Measurements from ENCODE around the gene APOM. TPM values are rescaled to one million over a fixed set of nuclear protein-coding genes. Genes with fewer than 3 reads are reported as not detected.
A peak's percentile ranks its signal among the peaks of the same experiment; 100 is the strongest.

The APOM gene
- total RNA-seq = 1 to 10 TPM; 5.0 to 6.0 TPM

- peak within 1 kb of the TSS; percentile 9 for H3K27ac Mint-ChIP-seq
- H3K4me3 Mint-ChIP-seq = peak within 1 kb of the TSS in 1 of 2 donors; percentile 31
- H3K36me3 Mint-ChIP-seq (ENCODE audit: insufficient read depth in 2 of 2) = peaks cover 2 to 18% of the 10 kb centered on the region in 2 donors
- DNase-seq = no peak
- H3K4me1 Mint-ChIP-seq (ENCODE audit: low read depth) = peaks cover 54% of the 10 kb centered on the region
- no peak for ATAC-seq (replicated peaks in 1 of 2)
- no peaks in the 10 kb centered on the region for H3K27me3 Mint-ChIP-seq (ENCODE audit: low read depth)
- no peaks in the 10 kb centered on the region for H3K9me3 Mint-ChIP-seq
Measured at GRCh38 chr6:31655349-31656237, at the start of gene APOM. Gene APOM (plus strand): TSS chr6:31655894. CDS start chr6:31655967, 73 bp downstream.

- Mint-ChIP-seq H3K27ac (no peak overlapping the region), H3K27me3 (ENCODE audit: low read depth) (no peaks in the 10 kb centered on the region), H3K36me3 (ENCODE audit: insufficient read depth in 2 of 2) (no peaks in the 10 kb centered on the region), H3K9me3 (no peaks in the 10 kb centered on the region), H3K4me3 (no peak overlapping the region), H3K4me1 (ENCODE audit: low read depth) (no peaks in the 10 kb centered on the region)
- no peak for DNase-seq
- no peak for ATAC-seq (replicated peaks in 1 of 2)
Measured at GRCh38 chr6:31607317-31607716, 48.4 kb upstream of the APOM start.

- Mint-ChIP-seq H3K27me3 (ENCODE audit: low read depth) (no peaks in the 10 kb centered on the region), H3K27ac (no peak overlapping the region), H3K4me1 (ENCODE audit: low read depth) (peaks cover 2% of the 10 kb centered on the region), H3K36me3 (ENCODE audit: insufficient read depth in 2 of 2) (no peaks in the 10 kb centered on the region), H3K4me3 (no peak overlapping the region), H3K9me3 (no peaks in the 10 kb centered on the region)
- ATAC-seq (replicated peaks in 1 of 2) (no peak), DNase-seq (no peak)
Measured at GRCh38 chr6:31609519-31610406, 45.9 kb upstream of the APOM start.

DNA sequence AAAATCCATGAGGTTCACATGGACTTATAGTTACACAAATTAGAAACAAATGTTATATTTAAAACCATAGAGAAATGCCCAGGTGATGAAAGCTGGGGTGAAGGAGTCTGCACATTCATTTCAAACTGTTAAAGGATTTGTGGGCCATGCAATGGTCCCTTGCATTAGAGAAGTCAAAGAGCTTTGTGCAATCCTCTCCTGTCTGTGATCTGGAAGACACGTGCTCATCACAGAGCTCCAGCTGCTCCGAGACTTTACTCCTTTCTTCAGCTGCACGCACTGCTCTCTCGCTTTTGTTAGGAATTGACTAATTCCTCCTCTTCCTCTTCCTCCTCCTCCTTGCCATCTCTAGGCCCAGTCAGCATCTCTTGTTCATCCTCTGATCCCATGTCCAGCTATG is 44.7 kb upstream of the APOM start:
- Mint-ChIP-seq H3K4me1 (ENCODE audit: low read depth) (peaks cover 14% of the 10 kb centered on the region), H3K9me3 (no peaks in the 10 kb centered on the region), H3K27ac (no peak overlapping the region), H3K27me3 (ENCODE audit: low read depth) (no peaks in the 10 kb centered on the region), H3K36me3 (ENCODE audit: insufficient read depth in 2 of 2) (no peaks in the 10 kb centered on the region), H3K4me3 (no peak overlapping the region)
- no peak for ATAC-seq (replicated peaks in 1 of 2)
- DNase-seq = no peak

DNA sequence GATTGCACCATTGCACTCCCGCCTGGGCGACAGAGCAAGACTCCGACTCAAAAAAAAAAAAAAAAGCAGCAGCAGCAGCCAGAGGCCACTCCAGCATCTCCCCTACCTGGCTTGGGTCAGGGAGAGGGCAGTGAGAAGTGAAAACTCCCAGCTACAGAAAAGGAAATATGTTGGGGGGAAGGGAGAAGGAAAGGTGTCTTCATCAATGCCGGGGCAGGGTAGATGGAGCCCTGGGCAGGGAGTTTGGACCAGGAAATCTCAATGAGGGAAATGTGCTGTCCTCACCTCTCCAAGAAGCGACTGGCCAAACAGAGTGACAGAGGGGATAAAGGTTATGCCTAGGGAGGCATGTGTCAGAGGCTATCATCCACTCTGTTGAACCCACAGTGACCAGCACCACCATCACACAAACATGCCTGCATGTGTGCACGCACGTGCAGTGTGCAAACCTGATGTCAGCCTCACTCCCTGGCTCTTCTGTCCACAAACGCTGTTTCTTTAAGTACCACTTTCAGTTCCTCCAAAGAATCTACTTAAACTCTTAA is 41.5 kb upstream of the APOM start:
- H3K9me3 Mint-ChIP-seq = no peaks in the 10 kb centered on the region
- H3K27ac Mint-ChIP-seq = no peak overlapping the region
- no peak for ATAC-seq (replicated peaks in 1 of 2)
- no peak overlapping the region for H3K4me3 Mint-ChIP-seq
- H3K4me1 Mint-ChIP-seq (ENCODE audit: low read depth) = peaks cover 44% of the 10 kb centered on the region
- no peaks in the 10 kb centered on the region for H3K27me3 Mint-ChIP-seq (ENCODE audit: low read depth)
- no peaks in the 10 kb centered on the region for H3K36me3 Mint-ChIP-seq (ENCODE audit: insufficient read depth in 2 of 2)
- DNase-seq = no peak

DNA sequence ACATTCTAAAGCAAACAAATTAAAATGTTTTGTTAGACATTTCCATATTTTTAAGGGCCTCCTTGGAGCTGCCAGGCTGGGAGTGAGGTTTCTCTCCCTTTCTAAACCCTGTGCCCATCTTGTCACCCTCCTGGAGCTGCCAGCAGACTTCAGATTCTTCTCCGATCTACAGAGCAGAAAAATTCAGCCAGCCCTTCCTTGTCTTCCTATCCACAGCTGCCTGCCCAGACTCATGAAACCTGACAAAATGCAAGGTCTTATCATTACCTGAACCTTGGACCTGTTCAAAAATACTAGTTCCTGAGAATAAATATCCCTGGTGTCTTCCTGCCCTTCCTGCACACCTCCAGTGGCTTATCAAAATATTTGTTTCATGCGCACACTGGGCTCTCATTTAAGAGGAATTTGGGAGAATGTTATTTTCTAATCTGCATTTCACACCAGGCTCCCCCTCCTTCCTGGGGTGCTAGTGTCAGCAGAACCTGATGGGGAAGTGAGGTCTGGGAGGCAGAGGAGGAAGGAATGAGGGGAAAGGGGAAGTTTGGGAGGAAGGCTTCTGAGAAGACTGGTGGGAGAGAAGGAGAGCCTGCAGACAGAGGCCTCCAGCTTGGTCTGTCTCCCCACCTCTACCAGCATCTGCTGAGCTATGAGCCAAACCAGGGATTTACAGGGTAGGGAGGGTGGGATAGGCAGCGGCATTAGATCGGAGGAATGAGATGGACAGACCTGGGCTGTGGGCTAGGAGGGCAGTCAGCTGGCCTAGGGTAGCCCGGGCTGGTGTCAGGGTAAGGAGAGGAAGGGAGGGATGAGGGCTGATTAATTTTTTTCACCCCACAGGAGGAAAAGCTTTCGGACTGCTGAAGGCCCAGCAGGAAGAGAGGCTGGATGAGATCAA is 40.8 kb upstream of the APOM start, which contains the start of gene AIF1:
TSS of gene AIF1 (plus strand) at position 551 of the 895 bp plus-strand sequence. CDS start at position 647, 96 bp downstream.
- Mint-ChIP-seq H3K27ac (peak within 1 kb of the TSS; percentile 66), H3K36me3 (ENCODE audit: insufficient read depth in 2 of 2) (no peaks in the 10 kb centered on the region), H3K27me3 (ENCODE audit: low read depth) (no peaks in the 10 kb centered on the region), H3K4me1 (ENCODE audit: low read depth) (peaks cover 44% of the 10 kb centered on the region), H3K9me3 (no peaks in the 10 kb centered on the region), H3K4me3 (peak within 1 kb of the TSS; percentile 75 to 88)
- DNase-seq (no peak), ATAC-seq (replicated peaks in 1 of 2) (no peak)

GRCh38 chr6:31615748-31616147 is 39.9 kb upstream of the APOM start:
- Mint-ChIP-seq H3K27me3 (ENCODE audit: low read depth) (no peaks in the 10 kb centered on the region), H3K4me3 (peak overlapping the region; percentile 75 to 88), H3K36me3 (ENCODE audit: insufficient read depth in 2 of 2) (no peaks in the 10 kb centered on the region), H3K4me1 (ENCODE audit: low read depth) (peaks cover 44% of the 10 kb centered on the region), H3K27ac (peak overlapping the region; percentile 66), H3K9me3 (no peaks in the 10 kb centered on the region)
- DNase-seq (peak; percentile 49 to 52), ATAC-seq (replicated peaks in 1 of 2) (no peak)

- no peaks in the 10 kb centered on the region for H3K9me3 Mint-ChIP-seq
- DNase-seq (no peak), ATAC-seq (replicated peaks in 1 of 2) (no peak)
- peak overlapping the region; percentile 66 for H3K27ac Mint-ChIP-seq
- H3K4me3 Mint-ChIP-seq = peak overlapping the region; percentile 75 to 88
- peaks cover 50% of the 10 kb centered on the region for H3K4me1 Mint-ChIP-seq (ENCODE audit: low read depth)
- H3K36me3 Mint-ChIP-seq (ENCODE audit: insufficient read depth in 2 of 2) = peaks cover 7 to 10% of the 10 kb centered on the region in 2 donors
- H3K27me3 Mint-ChIP-seq (ENCODE audit: low read depth) = no peaks in the 10 kb centered on the region
Measured at GRCh38 chr6:31617010-31617409, 38.7 kb upstream of the APOM start.

GRCh38 chr6:31619805-31620585 is 35.7 kb upstream of the APOM start:
- Mint-ChIP-seq H3K27ac (peak overlapping the region; percentile 81), H3K9me3 (no peaks in the 10 kb centered on the region), H3K36me3 (ENCODE audit: insufficient read depth in 2 of 2) (peaks cover 15 to 28% of the 10 kb centered on the region in 2 donors), H3K4me3 (peak overlapping the region; percentile 77 to 85), H3K4me1 (ENCODE audit: low read depth) (peaks cover 54% of the 10 kb centered on the region), H3K27me3 (ENCODE audit: low read depth) (no peaks in the 10 kb centered on the region)
- DNase-seq = peak; percentile 98 to 99
- peak; percentile 84 to 88 for ATAC-seq (replicated peaks in 1 of 2)

- ATAC-seq (replicated peaks in 1 of 2) (peak; percentile 36 to 67), DNase-seq (peak; percentile 85 to 97)
- H3K4me1 Mint-ChIP-seq (ENCODE audit: low read depth) = peaks cover 51% of the 10 kb centered on the region
- H3K36me3 Mint-ChIP-seq (ENCODE audit: insufficient read depth in 2 of 2) = peaks cover 15 to 32% of the 10 kb centered on the region in 2 donors
- no peaks in the 10 kb centered on the region for H3K27me3 Mint-ChIP-seq (ENCODE audit: low read depth)
- peak within 1 kb of the TSS; percentile 98 for H3K27ac Mint-ChIP-seq
- H3K4me3 Mint-ChIP-seq = peak within 1 kb of the TSS; percentile 85 to 97
- H3K9me3 Mint-ChIP-seq = no peaks in the 10 kb centered on the region
Measured at GRCh38 chr6:31620586-31621319, 34.9 kb upstream of the APOM start, which contains the start of gene PRRC2A. Gene PRRC2A (plus strand): TSS chr6:31620715. CDS start chr6:31622790, 2,075 bp downstream.

DNA sequence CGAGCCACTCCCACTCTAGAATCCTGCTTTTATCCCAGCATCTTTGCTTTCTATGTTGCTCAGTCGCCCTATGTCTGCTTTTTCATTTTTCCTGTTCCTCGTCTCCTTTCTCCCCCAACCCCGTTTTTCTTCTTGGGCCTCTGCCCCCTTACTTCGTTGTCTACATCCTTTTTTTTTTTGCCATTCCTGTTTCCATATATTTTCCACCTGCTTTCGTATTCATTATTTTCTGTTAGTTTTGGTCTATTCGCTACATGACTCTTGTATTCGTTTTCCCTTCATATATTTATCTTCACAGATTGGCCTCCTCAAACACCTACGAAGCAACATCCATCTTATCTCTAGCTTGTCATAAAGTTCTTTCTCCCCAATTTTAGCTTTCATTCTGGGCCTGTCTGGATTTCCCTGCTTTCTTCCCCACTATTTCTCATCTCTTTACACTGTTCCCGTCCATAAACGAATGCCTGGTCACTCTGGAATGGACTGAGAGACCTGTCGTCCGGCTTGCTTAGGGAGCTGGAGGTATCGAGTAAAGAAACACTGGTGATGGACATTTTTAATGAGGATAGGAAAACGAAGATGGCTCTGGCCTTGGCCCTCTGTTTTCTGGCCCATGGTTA is 34.3 kb upstream of the APOM start:
- Mint-ChIP-seq H3K4me1 (ENCODE audit: low read depth) (peaks cover 45% of the 10 kb centered on the region), H3K9me3 (no peaks in the 10 kb centered on the region), H3K27me3 (ENCODE audit: low read depth) (no peaks in the 10 kb centered on the region), H3K27ac (peak overlapping the region; percentile 98), H3K36me3 (ENCODE audit: insufficient read depth in 2 of 2) (peaks cover 18 to 39% of the 10 kb centered on the region in 2 donors), H3K4me3 (peak overlapping the region; percentile 85 to 97)
- DNase-seq (no peak), ATAC-seq (replicated peaks in 1 of 2) (no peak)

All from activated T-cell treated with anti-CD3 and anti-CD28 coated beads, Interleukin-2, amount 50 U/mL, for 72 hours (primary cell).